BLaER1 (cell line): Measurements from ENCODE around the gene IGF1.
A peak's percentile ranks its signal among the peaks of the same experiment; 100 is the strongest.
"Not testable (repeated sequence)": the region's sequence is repeated elsewhere in the genome, so short reads cannot be mapped to it uniquely, and the experiment has no call there.

ENCODE experiments used
- H3K27ac ChIP-seq: shearing (Covaris generic); formaldehyde crosslinking; 2 replicates; pipeline ENCODE4 v1.8.1; 2022
- H3K27me3 ChIP-seq: shearing (Covaris generic); formaldehyde crosslinking; 2 replicates; pipeline ENCODE4 v1.8.1; 2022
- H3K36me3 ChIP-seq: shearing (Covaris generic); formaldehyde crosslinking; 2 replicates; pipeline ENCODE4 v1.8.1; 2022
- H3K4me1 ChIP-seq: shearing (Covaris generic); formaldehyde crosslinking; 2 replicates; pipeline ENCODE4 v1.8.1; 2022
- H3K4me2 ChIP-seq: shearing (Covaris generic); formaldehyde crosslinking; 2 replicates; pipeline ENCODE4 v1.8.1; 2022
- H3K4me3 ChIP-seq: shearing (Covaris generic); formaldehyde crosslinking; 2 replicates; pipeline ENCODE4 v1.8.1; 2022
- H3K9ac ChIP-seq: shearing (Covaris generic); formaldehyde crosslinking; 2 replicates; pipeline ENCODE4 v1.8.1; 2022
- H3K9me3 ChIP-seq: shearing (Covaris generic); formaldehyde crosslinking; 2 replicates; pipeline ENCODE4 v1.8.1; 2022
- H4K20me1 ChIP-seq: shearing (Covaris generic); formaldehyde crosslinking; 2 replicates; pipeline ENCODE4 v1.8.1; 2022
- Cebpa-rat ChIP-seq: shearing (Covaris generic); IDR thresholded peaks from 2 replicates; pipeline ENCODE4 v1.8.1; 2022

IGF1 gene

GRCh38 chr12:102371165-102371564 lies 109.2 kb downstream of the IGF1 start:
- no peak for TF ChIP-seq Cebpa-rat
- Histone ChIP-seq H3K4me2 (no peak overlapping the region), H3K9ac (no peak overlapping the region), H3K36me3 (no peaks in the 10 kb centered on the region; the same call in 1 of the 2 replicates), H3K9me3 (peaks cover 14% of the 10 kb centered on the region), H3K4me3 (no peak overlapping the region), H3K4me1 (no peaks in the 10 kb centered on the region), H4K20me1 (no peaks in the 10 kb centered on the region), H3K27ac (no peak overlapping the region), H3K27me3 (no peaks in the 10 kb centered on the region)

- H3K4me1 ChIP-seq: no peaks in the 10 kb centered on the region
- no peaks in the 10 kb centered on the region; the same call in 1 of the 2 replicates for H3K36me3 ChIP-seq
- no peak overlapping the region for H3K9ac ChIP-seq
- peaks cover 14% of the 10 kb centered on the region for H3K9me3 ChIP-seq
- H3K4me2 ChIP-seq: no peak overlapping the region
- no peak overlapping the region for H3K27ac ChIP-seq
- no peak for TF ChIP-seq Cebpa-rat
- no peaks in the 10 kb centered on the region for H3K27me3 ChIP-seq
- no peaks in the 10 kb centered on the region for H4K20me1 ChIP-seq
- no peak overlapping the region for H3K4me3 ChIP-seq
Measured at GRCh38 chr12:102369876-102370275, 110.5 kb downstream of the IGF1 start.

GRCh38 chr12:102365365-102365764 lies 115.0 kb downstream of the IGF1 start:
- no peak for TF ChIP-seq Cebpa-rat
- no peaks in the 10 kb centered on the region; the same call in 1 of the 2 replicates for H3K36me3 ChIP-seq
- no peak overlapping the region for H3K4me2 ChIP-seq
- no peaks in the 10 kb centered on the region for H3K4me1 ChIP-seq
- H3K4me3 ChIP-seq: no peak overlapping the region
- H3K27ac ChIP-seq: no peak overlapping the region
- no peaks in the 10 kb centered on the region for H4K20me1 ChIP-seq
- no peaks in the 10 kb centered on the region for H3K27me3 ChIP-seq
- peaks cover 14% of the 10 kb centered on the region for H3K9me3 ChIP-seq
- H3K9ac ChIP-seq: no peak overlapping the region

GRCh38 chr12:102364709-102365108 lies 115.7 kb downstream of the IGF1 start:
- Histone ChIP-seq H3K27me3 (no peaks in the 10 kb centered on the region), H3K4me2 (no peak overlapping the region), H3K36me3 (no peaks in the 10 kb centered on the region), H3K4me3 (no peak overlapping the region), H3K4me1 (no peaks in the 10 kb centered on the region), H3K9ac (no peak overlapping the region), H3K9me3 (peaks cover 7% of the 10 kb centered on the region), H4K20me1 (no peaks in the 10 kb centered on the region), H3K27ac (no peak overlapping the region)
- TF ChIP-seq Cebpa-rat: no peak

GRCh38 chr12:102356690-102357089 lies 123.7 kb downstream of the IGF1 start:
- peak; percentile 77 for TF ChIP-seq Cebpa-rat
- Histone ChIP-seq H3K4me1 (peaks cover 11% of the 10 kb centered on the region), H3K4me2 (peak overlapping the region; percentile 35), H3K4me3 (no peak overlapping the region), H3K27me3 (no peaks in the 10 kb centered on the region), H3K9me3 (peaks cover 33% of the 10 kb centered on the region), H3K36me3 (no peaks in the 10 kb centered on the region), H4K20me1 (no peaks in the 10 kb centered on the region), H3K27ac (no peak overlapping the region), H3K9ac (no peak overlapping the region)

- not testable (repeated sequence) for H3K9ac ChIP-seq, H4K20me1 ChIP-seq, H3K4me3 ChIP-seq, H3K4me2 ChIP-seq, H3K27me3 ChIP-seq, H3K27ac ChIP-seq, H3K36me3 ChIP-seq
- Histone ChIP-seq H3K4me1 (peaks cover 11% of the 10 kb centered on the region), H3K9me3 (peaks cover 33% of the 10 kb centered on the region)
Measured at GRCh38 chr12:102354281-102354680, 126.1 kb downstream of the IGF1 start.

GRCh38 chr12:102351322-102351721 lies 129.0 kb downstream of the IGF1 start:
- Histone ChIP-seq H3K27me3 (no peaks in the 10 kb centered on the region), H4K20me1 (no peaks in the 10 kb centered on the region), H3K4me1 (peaks cover 1% of the 10 kb centered on the region), H3K36me3 (no peaks in the 10 kb centered on the region), H3K27ac (no peak overlapping the region), H3K4me2 (no peak overlapping the region), H3K9ac (no peak overlapping the region), H3K4me3 (no peak overlapping the region), H3K9me3 (peaks cover 33% of the 10 kb centered on the region)
- TF ChIP-seq Cebpa-rat: no peak

GRCh38 chr12:102350070-102350469 lies 130.3 kb downstream of the IGF1 start:
- no peak for TF ChIP-seq Cebpa-rat
- H3K36me3 ChIP-seq: no peaks in the 10 kb centered on the region
- no peak overlapping the region for H3K4me3 ChIP-seq
- H4K20me1 ChIP-seq: no peaks in the 10 kb centered on the region
- H3K27ac ChIP-seq: no peak overlapping the region
- no peaks in the 10 kb centered on the region for H3K4me1 ChIP-seq
- no peak overlapping the region for H3K4me2 ChIP-seq
- peaks cover 27% of the 10 kb centered on the region for H3K9me3 ChIP-seq
- no peak overlapping the region for H3K9ac ChIP-seq
- no peaks in the 10 kb centered on the region for H3K27me3 ChIP-seq

GRCh38 chr12:102349079-102349478 lies 131.3 kb downstream of the IGF1 start:
- Histone ChIP-seq H3K27me3 (no peaks in the 10 kb centered on the region), H3K4me2 (no peak overlapping the region), H3K27ac (no peak overlapping the region), H4K20me1 (no peaks in the 10 kb centered on the region), H3K9me3 (peaks cover 17% of the 10 kb centered on the region), H3K4me1 (no peaks in the 10 kb centered on the region), H3K9ac (no peak overlapping the region), H3K36me3 (no peaks in the 10 kb centered on the region), H3K4me3 (no peak overlapping the region)
- no peak for TF ChIP-seq Cebpa-rat

GRCh38 chr12:102347811-102348210 lies 132.6 kb downstream of the IGF1 start:
- no peaks in the 10 kb centered on the region for H4K20me1 ChIP-seq
- H3K4me1 ChIP-seq: no peaks in the 10 kb centered on the region
- H3K36me3 ChIP-seq: no peaks in the 10 kb centered on the region
- H3K9me3 ChIP-seq: peaks cover 5% of the 10 kb centered on the region; the same call in 1 of the 2 replicates
- no peak overlapping the region for H3K4me3 ChIP-seq
- no peaks in the 10 kb centered on the region for H3K27me3 ChIP-seq
- H3K27ac ChIP-seq: no peak overlapping the region
- TF ChIP-seq Cebpa-rat: no peak
- H3K4me2 ChIP-seq: no peak overlapping the region
- H3K9ac ChIP-seq: no peak overlapping the region
